Esophagus squamous epithelium (tissue), 5 donors: ENCODE measurements around the gene C5orf22. TPM values are rescaled to one million over a fixed set of nuclear protein-coding genes. Genes with fewer than 3 reads are reported as not detected.

Experiments
- DNase-seq: peaks from one replicate; lab custom pipeline; 2025; lab: John Stamatoyannopoulos, UW
- H3K27ac ChIP-seq, 4 donors: fragments of 200-600 bp; sonication (generic); one replicate each; pipeline ENCODE4 v1.5.1; 2016 to 2019; ENCODE audit warnings: mild to moderate bottlenecking in 1 of 4
- H3K27me3 ChIP-seq, 4 donors: fragments of 200-600 bp; sonication (generic); 1 replicate in 3 of 4; 2 replicates in 1 of 4; pipeline versions ENCODE4 v1.5.1 to v1.6.0; 2017 to 2021; ENCODE audit warnings: antibody characterized with exemption in 1 of 4
- H3K36me3 ChIP-seq, 3 donors: fragments of 200-600 bp; sonication (generic); one replicate each; pipeline ENCODE4 v1.5.1; 2016 to 2019
- H3K4me1 ChIP-seq, 3 donors: fragments of 200-600 bp; sonication (generic); one replicate each; pipeline ENCODE4 v1.5.1; 2017 to 2019
- H3K4me3 ChIP-seq, 4 donors: fragments of 200-600 bp; sonication (generic); 1 replicate in 3 of 4; 2 replicates in 1 of 4; pipeline ENCODE4 v1.5.1; 2016 to 2019; ENCODE audit warnings: mild to moderate bottlenecking in 2 of 4, moderate library complexity in 1 of 4
- H3K9me3 ChIP-seq, 3 donors: fragments of 200-600 bp; sonication (generic); one replicate each; pipeline ENCODE4 v1.5.1; 2016 to 2019
- POLR2A ChIP-seq, 4 donors: fragments of 450-650 bp; IDR thresholded peaks; one replicate each; pipeline ENCODE4 v1.6.1; 2017; ENCODE audit warnings: antibody characterized with exemption in 4 of 4, mild to moderate bottlenecking in 4 of 4, moderate library complexity in 3 of 4
- WGBS, 2 donors: methylation state at CpG; one replicate each; pipeline ENCODE4 v1.1.5; 2018; 5-methylcytosine and 5-hydroxymethylcytosine counted together
- intact Hi-C: fragments of 100-400 bp; cut with DNase I; formaldehyde crosslinking; loops from one replicate; pipeline ENCODE4 v1.15.0; 2022
- total RNA-seq, 4 donors: library from RNA; depleted of rRNA; stranded (reverse); fragments of >200 nt; gene quantifications; one replicate each; pipeline ENCODE4 v1.1.0, GENCODE V29; 2016
- TF ChIP-seq, protein P1 (sequence below), 6 experiments: fragments of 450-650 bp in 4 of 6; fragments of 200-600 bp in 2 of 6; sonication (generic) in 2 of 6; IDR thresholded peaks; one replicate each; pipeline ENCODE4 v1.5.1; 2016 to 2019; ENCODE audit warnings: antibody characterized with exemption in 6 of 6, mild to moderate bottlenecking in 4 of 6, moderate library complexity in 4 of 6
- donor health status: DM: yes; HTN: yes; CAD: no.

Gene C5orf22
- total RNA-seq, 4 donors from 2014 or later: 11.0 to 19.8 (median 13.5) TPM

- H3K4me3 ChIP-seq: no peak overlapping the region
- no peaks in the 10 kb centered on the region for H3K27me3 ChIP-seq
- no peaks in the 10 kb centered on the region for H3K4me1 ChIP-seq
- TF ChIP-seq, protein P1, sequence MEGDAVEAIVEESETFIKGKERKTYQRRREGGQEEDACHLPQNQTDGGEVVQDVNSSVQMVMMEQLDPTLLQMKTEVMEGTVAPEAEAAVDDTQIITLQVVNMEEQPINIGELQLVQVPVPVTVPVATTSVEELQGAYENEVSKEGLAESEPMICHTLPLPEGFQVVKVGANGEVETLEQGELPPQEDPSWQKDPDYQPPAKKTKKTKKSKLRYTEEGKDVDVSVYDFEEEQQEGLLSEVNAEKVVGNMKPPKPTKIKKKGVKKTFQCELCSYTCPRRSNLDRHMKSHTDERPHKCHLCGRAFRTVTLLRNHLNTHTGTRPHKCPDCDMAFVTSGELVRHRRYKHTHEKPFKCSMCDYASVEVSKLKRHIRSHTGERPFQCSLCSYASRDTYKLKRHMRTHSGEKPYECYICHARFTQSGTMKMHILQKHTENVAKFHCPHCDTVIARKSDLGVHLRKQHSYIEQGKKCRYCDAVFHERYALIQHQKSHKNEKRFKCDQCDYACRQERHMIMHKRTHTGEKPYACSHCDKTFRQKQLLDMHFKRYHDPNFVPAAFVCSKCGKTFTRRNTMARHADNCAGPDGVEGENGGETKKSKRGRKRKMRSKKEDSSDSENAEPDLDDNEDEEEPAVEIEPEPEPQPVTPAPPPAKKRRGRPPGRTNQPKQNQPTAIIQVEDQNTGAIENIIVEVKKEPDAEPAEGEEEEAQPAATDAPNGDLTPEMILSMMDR (IDR thresholded peaks at IDR 0.05): no peak
- no peak for TF ChIP-seq POLR2A (IDR thresholded peaks at IDR 0.05)
- H3K27ac ChIP-seq: peak overlapping the region in 1 of 4 donors; percentile 10
- H3K9me3 ChIP-seq: no peaks in the 10 kb centered on the region
- WGBS, 2 donors: 62 to 65% methylated on average over 4 of the region's 4 CpGs
- peaks cover 0 to 99% (median 13%) of the 10 kb centered on the region in 3 donors for H3K36me3 ChIP-seq
- no peak for DNase-seq
- intact Hi-C loops: no loop called here
Observed at GRCh38 chr5:31492869-31493268, 39.2 kb upstream of the C5orf22 start.

- Histone ChIP-seq H3K4me3 (no peak overlapping the region), H3K36me3 (peaks cover 6 to 100% (median 13%) of the 10 kb centered on the region in 3 donors), H3K9me3 (no peaks in the 10 kb centered on the region), H3K27ac (no peak overlapping the region), H3K27me3 (no peaks in the 10 kb centered on the region), H3K4me1 (no peaks in the 10 kb centered on the region)
- TF ChIP-seq, protein P1 (IDR thresholded peaks at IDR 0.05): no peak
- TF ChIP-seq POLR2A (IDR thresholded peaks at IDR 0.05): no peak
- DNase-seq: no peak
- intact Hi-C loops: no loop called here
- 73 to 85% methylated on average over 3 to 4 of the region's 4 CpGs for WGBS, 2 donors
Observed at GRCh38 chr5:31495336-31495735, 36.8 kb upstream of the C5orf22 start.

DNA sequence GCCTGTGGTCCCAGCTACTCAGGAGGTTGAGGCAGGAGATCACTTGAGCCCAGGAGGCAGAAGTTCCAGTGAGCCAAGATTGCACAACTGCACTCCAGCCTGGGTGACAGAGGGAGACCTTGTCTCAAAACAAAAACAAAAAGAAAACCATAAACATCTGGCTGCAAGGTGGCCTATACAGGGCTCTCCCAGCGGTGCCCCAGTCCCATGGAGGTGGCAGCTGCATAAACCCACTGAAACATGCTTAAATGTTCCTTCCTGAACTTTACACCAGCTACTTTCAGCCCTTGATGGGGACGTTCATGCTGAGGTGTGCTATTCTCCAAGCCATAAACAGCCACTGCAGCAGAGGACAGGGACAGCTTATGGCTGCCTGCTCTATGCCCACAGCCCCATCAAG is 35.8 kb upstream of the C5orf22 start:
- Histone ChIP-seq H3K9me3 (no peaks in the 10 kb centered on the region), H3K36me3 (peaks cover 6 to 100% (median 13%) of the 10 kb centered on the region in 3 donors), H3K4me1 (no peaks in the 10 kb centered on the region), H3K27me3 (no peaks in the 10 kb centered on the region), H3K4me3 (no peak overlapping the region), H3K27ac (no peak overlapping the region)
- no peak for DNase-seq
- WGBS, 2 donors: 80 to 92% methylated on average over 2 of the region's 2 CpGs
- intact Hi-C loops: no loop called here
- TF ChIP-seq, protein P1 (IDR thresholded peaks at IDR 0.05): no peak
- no peak for TF ChIP-seq POLR2A (IDR thresholded peaks at IDR 0.05)

DNA sequence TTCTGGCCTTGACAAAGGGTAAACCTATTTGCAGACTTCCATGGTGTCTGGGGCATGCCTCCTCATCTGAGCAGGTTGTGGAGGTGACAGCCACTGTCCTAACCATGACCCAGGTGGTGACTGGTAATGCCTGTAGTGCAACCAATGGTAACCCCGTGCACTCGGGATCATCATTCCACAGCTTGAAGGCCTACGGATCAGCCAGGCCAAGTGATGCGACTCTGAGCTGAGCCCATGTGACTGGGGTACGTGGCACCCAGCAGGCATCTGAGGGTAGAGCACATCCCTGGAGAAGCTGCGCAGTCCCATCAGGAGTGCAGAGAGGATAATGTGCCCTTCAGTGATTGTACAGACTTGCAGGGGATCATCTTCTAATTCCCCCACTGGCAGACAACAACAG is 35.2 kb upstream of the C5orf22 start:
- peaks cover 6 to 100% (median 19%) of the 10 kb centered on the region in 3 donors for H3K36me3 ChIP-seq
- no peak overlapping the region for H3K27ac ChIP-seq
- no peaks in the 10 kb centered on the region for H3K4me1 ChIP-seq
- WGBS, 2 donors: 93% methylated on average over 6 of the region's 6 CpGs; no CpG with 5 or more reads in 1 of the 2 donors
- no peak overlapping the region for H3K4me3 ChIP-seq
- H3K9me3 ChIP-seq: no peaks in the 10 kb centered on the region
- DNase-seq: no peak
- no peaks in the 10 kb centered on the region for H3K27me3 ChIP-seq
- TF ChIP-seq, protein P1 (IDR thresholded peaks at IDR 0.05): no peak
- TF ChIP-seq POLR2A (IDR thresholded peaks at IDR 0.05): no peak
- intact Hi-C loops: no loop called here

DNA sequence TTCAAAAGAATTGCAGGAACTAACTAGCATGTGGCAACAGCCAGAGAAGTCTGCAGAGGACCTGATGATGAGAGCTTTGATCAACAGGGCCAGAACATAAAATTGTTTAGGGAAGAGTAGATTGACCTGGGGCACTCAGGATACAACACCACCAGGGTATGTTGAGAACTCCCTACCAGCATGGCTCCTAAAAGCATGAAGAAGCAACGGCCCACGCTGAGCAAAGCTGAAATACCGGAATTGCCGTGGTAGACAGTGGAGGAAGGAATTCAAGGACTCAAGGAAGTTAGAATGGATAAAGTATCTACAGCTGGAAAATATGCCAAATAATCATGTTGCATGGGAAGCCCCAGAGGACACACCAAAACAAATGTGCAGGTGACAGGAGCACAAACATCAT is 31.8 kb upstream of the C5orf22 start:
- Histone ChIP-seq H3K36me3 (peaks cover 6 to 100% (median 27%) of the 10 kb centered on the region in 3 donors), H3K27ac (no peak overlapping the region), H3K27me3 (no peaks in the 10 kb centered on the region), H3K4me1 (no peaks in the 10 kb centered on the region), H3K4me3 (no peak overlapping the region), H3K9me3 (no peaks in the 10 kb centered on the region)
- no peak for DNase-seq
- intact Hi-C loops: no loop called here
- 92 to 95% methylated on average over 4 of the region's 4 CpGs for WGBS, 2 donors
- TF ChIP-seq POLR2A (IDR thresholded peaks at IDR 0.05): no peak
- TF ChIP-seq, protein P1 (IDR thresholded peaks at IDR 0.05): no peak
